Activated T-helper 9 cell treated with anti-CD3 and anti-CD28 coated beads, Interleukin-2, amount 50 U/mL, for 16 hours (primary cell): ENCODE data around the gene FAM13C.
"Not testable (repeated sequence)": the region's sequence is repeated elsewhere in the genome, so short reads cannot be mapped to it uniquely, and the experiment has no call there.

Source experiments
- DNase-seq: peaks from one replicate; pipeline ENCODE4 v3.0.0-alpha.2; 2020; ENCODE audit warnings: low read depth

Gene FAM13C

GRCh38 chr10:59229441-59229840 is 132.9 kb downstream of the FAM13C start:
- no peak for DNase-seq

GRCh38 chr10:59227136-59227673 is 135.1 kb downstream of the FAM13C start:
- no peak for DNase-seq

GRCh38 chr10:59225211-59225610 is 137.1 kb downstream of the FAM13C start:
- no peak for DNase-seq

DNA sequence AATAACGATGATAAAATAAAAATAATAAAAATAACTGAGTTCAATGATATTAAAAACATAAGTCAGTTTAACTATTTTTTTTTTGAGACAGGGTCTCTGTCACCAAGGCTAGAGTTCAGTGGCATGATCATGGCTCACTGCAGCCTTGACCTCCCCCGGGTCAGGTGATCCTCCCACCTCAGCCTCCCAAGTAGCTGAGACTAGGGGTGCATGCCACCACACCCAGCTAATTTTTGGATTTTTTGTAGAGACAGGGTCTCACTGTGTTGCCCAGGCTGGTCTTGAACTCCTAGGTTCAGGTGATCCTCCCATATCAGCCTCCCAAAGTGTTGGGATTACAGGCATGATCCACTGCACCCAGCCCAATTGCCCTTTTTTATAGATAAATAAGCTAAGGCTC is 138.8 kb downstream of the FAM13C start:
- DNase-seq = not testable (repeated sequence)

DNA sequence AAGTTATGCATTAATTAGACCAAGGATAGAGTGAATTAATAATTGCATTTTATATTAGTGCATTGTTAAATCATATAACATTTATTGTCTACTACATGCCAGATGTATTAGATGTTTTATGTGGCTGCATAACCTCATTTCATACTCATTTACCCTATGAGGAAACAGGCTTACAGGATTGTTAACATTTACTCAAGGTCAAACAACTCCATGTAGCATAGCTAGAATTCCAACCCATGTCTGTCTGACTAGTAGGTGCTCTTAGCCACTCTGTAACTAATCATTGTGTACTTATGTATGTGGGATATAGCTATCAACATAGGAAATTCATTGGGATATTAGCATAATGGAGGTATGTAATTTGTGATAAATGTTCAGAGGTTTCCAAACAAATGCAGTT is 139.6 kb downstream of the FAM13C start:
- DNase-seq = no peak

- DNase-seq = no peak
Observed at GRCh38 chr10:59216178-59216869, 146.0 kb downstream of the FAM13C start.

GRCh38 chr10:59214160-59214559 is 148.2 kb downstream of the FAM13C start:
- no peak for DNase-seq

DNA sequence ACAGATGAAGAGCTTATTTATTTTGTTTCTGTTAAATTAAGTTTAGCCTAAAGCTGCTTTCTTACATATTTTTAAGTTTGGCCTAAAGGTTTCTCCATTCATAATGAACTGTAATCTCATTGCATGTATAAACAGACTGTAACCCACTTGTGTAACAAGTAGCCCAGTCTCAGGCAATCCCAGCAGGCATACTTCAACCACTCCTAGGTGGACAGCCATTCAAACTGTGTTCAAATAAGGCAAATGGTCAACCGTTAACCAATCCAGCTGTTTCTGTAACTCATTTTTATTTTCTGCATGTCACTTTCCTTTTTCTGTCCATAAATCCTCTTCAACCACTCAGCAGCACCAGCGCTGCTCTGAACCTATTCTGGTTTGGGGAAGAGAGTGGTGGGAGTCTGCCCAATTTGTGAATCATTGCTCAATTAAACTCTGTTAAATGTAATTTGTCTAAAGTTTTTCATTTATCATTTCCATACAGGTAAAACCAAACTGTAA is 150.0 kb downstream of the FAM13C start:
- DNase-seq = no peak

- DNase-seq = no peak
Observed at GRCh38 chr10:59206204-59206720, 156.1 kb downstream of the FAM13C start.
